ENCODE measurements around the gene KLF3.
"Not testable (repeated sequence)": the region's sequence is repeated elsewhere in the genome, so short reads cannot be mapped to it uniquely, and the experiment has no call there.

KLF3 gene

GRCh38 chr4:38663801-38664705 is at the start of gene KLF3:
Gene KLF3, plus strand, starts transcription at chr4:38664199. Its CDS starts 16,427 bp downstream, at chr4:38680626.
- DNase-seq = peak; percentile 76 to 82

GRCh38 chr4:38614231-38614630 is 49.8 kb upstream of the KLF3 start:
- DNase-seq = no peak

GRCh38 chr4:38615847-38616246 is 48.2 kb upstream of the KLF3 start:
- DNase-seq = no peak

- DNase-seq = no peak
Measured at GRCh38 chr4:38618505-38618904, 45.5 kb upstream of the KLF3 start.

- no peak for DNase-seq
Measured at GRCh38 chr4:38619316-38619715, 44.7 kb upstream of the KLF3 start.

GRCh38 chr4:38620065-38620464 is 43.9 kb upstream of the KLF3 start:
- DNase-seq = no peak

- no peak for DNase-seq
Measured at GRCh38 chr4:38620527-38621027, 43.4 kb upstream of the KLF3 start.

- DNase-seq = no peak
Measured at GRCh38 chr4:38621028-38621684, 42.8 kb upstream of the KLF3 start.

GRCh38 chr4:38621831-38622230 is 42.2 kb upstream of the KLF3 start:
- DNase-seq = no peak

- not testable (repeated sequence) for DNase-seq
Measured at GRCh38 chr4:38622340-38622739, 41.7 kb upstream of the KLF3 start.

- no peak for DNase-seq
Measured at GRCh38 chr4:38623260-38623659, 40.7 kb upstream of the KLF3 start.

GRCh38 chr4:38624311-38624710 is 39.7 kb upstream of the KLF3 start:
- no peak for DNase-seq

GRCh38 chr4:38625508-38625907 is 38.5 kb upstream of the KLF3 start:
- no peak for DNase-seq

- not testable (repeated sequence) for DNase-seq
Measured at GRCh38 chr4:38626901-38627444, 37.0 kb upstream of the KLF3 start.

GRCh38 chr4:38630519-38630918 is 33.5 kb upstream of the KLF3 start:
- DNase-seq = no peak

- no peak for DNase-seq
Measured at GRCh38 chr4:38634047-38634759, 29.8 kb upstream of the KLF3 start.

- no peak for DNase-seq
Measured at GRCh38 chr4:38639242-38639641, 24.8 kb upstream of the KLF3 start.

- DNase-seq = no peak
Measured at GRCh38 chr4:38641811-38642210, 22.2 kb upstream of the KLF3 start.

- DNase-seq = no peak
Measured at GRCh38 chr4:38644201-38644600, 19.8 kb upstream of the KLF3 start.

GRCh38 chr4:38647101-38647819 is 16.7 kb upstream of the KLF3 start:
- no peak for DNase-seq

GRCh38 chr4:38650133-38650532 is 13.9 kb upstream of the KLF3 start:
- DNase-seq = no peak

GRCh38 chr4:38654273-38654672 is 9.7 kb upstream of the KLF3 start:
- DNase-seq = no peak

Data from activated T-cell treated with anti-CD3 and anti-CD28 coated beads, Interleukin-2, amount 50 U/mL, for 48 hours (primary cell).